Spleen (tissue), 7 donors: ENCODE results near the gene ESF1.

Experiments
- POLR2A ChIP-seq, 3 donors: fragments of 450-650 bp; IDR thresholded peaks; one replicate each; pipeline ENCODE4 v1.5.1; 2017; ENCODE audit warnings: antibody characterized with exemption in 3 of 3, mild to moderate bottlenecking in 1 of 3
- POLR2AphosphoS5 ChIP-seq, 3 donors: sonication (generic); formaldehyde crosslinking; IDR thresholded peaks; one replicate each; pipeline ENCODE4 v1.5.1; 2017; ENCODE audit warnings: antibody characterized with exemption in 3 of 3
- TF ChIP-seq, protein P1 (sequence below), 11 experiments: fragments of 200-600 bp in 7 of 11; fragments of 450-650 bp in 4 of 11; sonication (generic) in 4 of 11; IDR thresholded peaks in 8 of 11; conservative IDR thresholded peaks in 3 of 11; 1 replicate in 7 of 11; 2 replicates in 4 of 11; pipeline versions ENCODE4 v1.4.0 to v1.8.0; 2016 to 2021; ENCODE audit warnings: antibody characterized with exemption in 11 of 11, inconsistent platforms in 4 of 11, mild to moderate bottlenecking in 1 of 11
- donor health status: DM: no; HTN: no; CAD: no; lungs with moderate emphysema.
- donor health status: DM: no; HTN: no; CAD: no.
- donor health status: DM: no; HTN: no; CAD: no.

DNA sequence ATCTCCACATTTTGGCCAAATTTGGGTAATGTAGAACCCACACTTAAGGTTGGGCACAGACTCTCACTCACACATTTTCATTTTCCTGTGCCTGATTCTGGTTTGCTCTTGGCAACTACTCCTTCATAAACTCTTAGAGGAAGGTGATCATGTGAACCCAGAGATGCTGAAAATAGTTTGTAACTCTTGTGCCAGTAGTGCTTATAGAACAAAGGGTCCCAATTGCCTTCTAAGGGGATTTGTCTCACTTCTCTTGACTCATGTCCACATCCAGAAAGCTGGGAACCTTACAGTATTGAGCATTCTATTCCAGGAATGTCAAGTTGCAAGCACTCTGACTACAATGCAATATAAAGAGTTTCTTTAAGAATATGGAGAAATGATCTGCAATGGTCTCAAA, 84.0 kb downstream of the ESF1 start:
- TF ChIP-seq, protein P1, sequence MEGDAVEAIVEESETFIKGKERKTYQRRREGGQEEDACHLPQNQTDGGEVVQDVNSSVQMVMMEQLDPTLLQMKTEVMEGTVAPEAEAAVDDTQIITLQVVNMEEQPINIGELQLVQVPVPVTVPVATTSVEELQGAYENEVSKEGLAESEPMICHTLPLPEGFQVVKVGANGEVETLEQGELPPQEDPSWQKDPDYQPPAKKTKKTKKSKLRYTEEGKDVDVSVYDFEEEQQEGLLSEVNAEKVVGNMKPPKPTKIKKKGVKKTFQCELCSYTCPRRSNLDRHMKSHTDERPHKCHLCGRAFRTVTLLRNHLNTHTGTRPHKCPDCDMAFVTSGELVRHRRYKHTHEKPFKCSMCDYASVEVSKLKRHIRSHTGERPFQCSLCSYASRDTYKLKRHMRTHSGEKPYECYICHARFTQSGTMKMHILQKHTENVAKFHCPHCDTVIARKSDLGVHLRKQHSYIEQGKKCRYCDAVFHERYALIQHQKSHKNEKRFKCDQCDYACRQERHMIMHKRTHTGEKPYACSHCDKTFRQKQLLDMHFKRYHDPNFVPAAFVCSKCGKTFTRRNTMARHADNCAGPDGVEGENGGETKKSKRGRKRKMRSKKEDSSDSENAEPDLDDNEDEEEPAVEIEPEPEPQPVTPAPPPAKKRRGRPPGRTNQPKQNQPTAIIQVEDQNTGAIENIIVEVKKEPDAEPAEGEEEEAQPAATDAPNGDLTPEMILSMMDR (IDR thresholded peaks at IDR 0.05 in 8 of 11, conservative IDR thresholded peaks at IDR 0.05 in 3 of 11): no peak
- TF ChIP-seq POLR2AphosphoS5 (IDR thresholded peaks at IDR 0.05) (no peak), POLR2A (IDR thresholded peaks at IDR 0.05) (no peak)
